Activated CD4-positive, alpha-beta T cell treated with anti-CD3 and anti-CD28 coated beads, Interleukin-10, Interleukin-2, amounts not matched to agents 100 ng/mL and 50 ng/mL, durations not matched to agents 16 hours and 8 hours (primary cell): Measurements from ENCODE around the gene VPS16.

ENCODE experiments used
- DNase-seq: peaks from one replicate; pipeline ENCODE4 v3.0.0-alpha.2; 2020

The VPS16 gene

DNA sequence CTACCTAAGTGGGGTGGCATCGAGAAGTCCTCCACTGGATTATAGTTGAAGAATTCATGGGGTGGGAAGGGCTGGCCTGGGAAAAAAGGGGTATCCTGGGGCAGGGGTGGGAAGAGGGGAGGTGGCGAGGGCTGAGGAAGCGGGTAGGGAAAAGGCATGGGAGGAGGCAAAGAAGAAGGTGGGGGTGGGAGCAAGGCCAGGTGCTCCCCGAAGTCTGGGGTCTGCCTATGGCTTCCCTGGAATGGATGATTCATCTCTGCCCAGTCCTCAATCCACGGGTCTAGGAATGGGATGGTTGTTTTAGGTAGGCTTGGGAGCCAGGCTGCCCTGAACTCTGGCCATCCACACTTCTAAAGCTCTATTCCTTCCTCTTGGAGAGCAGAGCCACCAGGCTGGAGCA lies 4.5 kb upstream of the VPS16 start:
- no peak for DNase-seq

DNA sequence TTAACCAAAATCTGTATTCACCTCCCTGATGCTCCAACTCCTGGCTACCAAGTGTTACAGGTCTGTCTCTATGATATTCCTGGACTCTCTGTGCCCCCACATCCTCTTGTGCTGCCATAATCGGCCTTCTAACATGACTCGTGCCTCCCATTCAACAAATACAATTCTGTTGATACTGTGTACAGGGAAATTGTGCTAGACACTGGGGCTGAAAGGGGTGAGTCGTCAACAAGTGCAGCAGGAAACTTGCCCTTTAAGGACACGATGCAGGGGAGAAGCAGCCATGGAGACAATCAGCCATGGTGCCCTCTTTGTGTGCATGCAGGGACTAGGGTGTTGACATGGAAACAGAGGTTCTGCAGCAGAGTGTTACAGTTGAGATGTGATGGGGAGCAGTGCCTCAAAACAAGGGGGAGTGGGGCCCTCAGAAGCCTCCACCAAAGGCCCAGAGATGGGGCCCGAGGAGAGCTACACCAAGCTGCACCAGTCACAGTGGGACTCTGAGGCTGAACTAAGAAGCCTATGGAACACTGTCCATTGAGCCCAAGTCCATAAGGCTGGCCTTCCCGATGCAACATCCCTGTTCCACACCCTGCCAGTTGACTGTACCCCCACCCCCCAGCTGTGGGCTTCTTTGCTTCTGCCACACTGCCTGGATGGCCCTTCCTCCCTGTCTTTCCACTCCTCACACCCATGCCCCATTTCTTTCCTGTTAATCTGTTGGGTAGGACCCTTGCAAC lies 3.2 kb upstream of the VPS16 start:
- no peak for DNase-seq

DNA sequence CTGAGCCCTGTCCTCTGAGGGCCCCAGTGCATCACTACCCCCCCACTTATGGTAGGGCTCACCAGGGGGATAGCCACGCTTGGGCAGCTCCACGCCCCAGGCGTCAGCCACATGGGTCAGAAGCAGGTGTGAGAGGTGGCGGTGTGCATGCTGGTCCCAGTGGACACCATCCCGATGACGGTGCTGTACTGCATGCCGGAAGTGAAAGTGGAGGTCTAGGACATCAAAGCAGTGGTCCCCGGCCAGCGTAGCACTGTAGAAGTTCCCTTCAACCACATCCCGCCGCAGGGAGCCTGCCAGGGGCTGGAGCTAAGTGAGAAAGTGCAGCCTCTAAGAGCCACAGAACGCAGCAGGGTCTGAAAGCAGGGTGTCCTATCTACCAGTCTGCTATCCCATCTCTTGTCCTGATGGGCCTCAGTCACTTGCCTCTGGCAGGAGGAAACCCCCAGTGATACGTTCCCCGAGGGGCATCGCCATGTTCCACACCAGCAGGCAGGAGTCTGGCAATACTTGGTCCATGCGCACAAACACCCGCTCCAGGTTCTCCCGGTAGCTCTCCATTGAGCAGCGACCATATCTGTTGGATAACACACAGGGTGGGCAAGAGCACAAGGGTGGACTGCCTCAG lies 2.3 kb upstream of the VPS16 start:
- DNase-seq, result no peak

DNA sequence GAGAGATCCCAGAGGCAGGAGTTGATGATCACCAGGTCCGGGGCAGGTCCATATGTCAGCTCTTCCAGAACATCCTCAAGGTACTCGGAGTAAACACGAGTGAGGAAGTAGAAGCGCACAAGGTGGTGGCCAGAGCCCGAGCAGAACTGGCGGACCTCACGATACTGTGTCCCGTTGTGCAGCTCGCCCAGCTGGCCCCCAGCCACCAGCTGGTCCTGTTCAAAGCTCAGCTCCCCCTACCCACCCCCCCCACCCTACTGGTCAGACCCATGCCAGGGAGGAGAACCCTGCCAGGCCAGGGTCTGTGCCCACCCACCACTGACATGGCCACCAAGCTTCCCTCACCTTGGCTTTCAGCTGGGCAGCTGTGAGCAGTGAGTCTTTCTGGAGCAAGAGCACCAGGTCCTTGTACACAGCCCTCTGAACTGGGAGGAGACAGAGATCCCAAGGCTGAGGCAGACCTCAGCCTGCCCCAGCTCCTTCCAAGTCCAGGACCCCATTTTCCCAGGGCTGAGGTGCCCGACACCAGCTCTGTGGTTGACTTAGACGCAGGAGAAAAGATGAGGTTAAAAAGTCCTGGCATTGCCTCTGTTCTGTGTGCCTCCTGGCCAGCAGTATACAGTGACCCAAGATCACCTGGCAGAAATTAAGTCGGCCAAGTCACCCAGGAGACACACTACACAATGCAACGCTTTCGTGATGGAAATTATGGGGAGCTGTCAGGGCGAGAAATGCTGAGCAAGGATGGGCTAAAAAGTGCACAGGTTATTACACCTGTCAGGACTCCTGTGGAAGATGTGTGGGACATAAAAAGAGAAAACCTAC lies 1.5 kb upstream of the VPS16 start:
- no peak for DNase-seq

DNA sequence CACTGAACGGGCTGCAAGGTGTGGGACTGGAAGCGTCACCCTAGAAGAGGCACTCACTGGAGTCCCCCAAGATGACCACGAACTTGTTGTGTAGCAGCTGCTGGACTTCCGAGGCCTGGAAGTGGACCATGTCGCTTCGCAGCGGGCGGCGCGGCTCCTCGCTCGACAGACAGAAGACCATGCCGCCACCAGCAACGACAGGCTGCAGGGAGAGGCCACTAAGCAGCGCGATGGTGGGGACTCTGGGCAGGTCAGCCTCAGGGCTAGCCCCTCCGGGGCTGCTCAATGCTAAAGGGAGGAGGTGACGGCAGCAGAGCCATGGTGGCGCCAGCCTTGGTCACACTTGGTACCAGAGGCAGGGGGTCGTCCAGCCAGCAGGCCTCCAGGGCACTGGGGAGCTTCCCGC lies 810 bp upstream of the VPS16 start:
- DNase-seq, result no peak

DNA sequence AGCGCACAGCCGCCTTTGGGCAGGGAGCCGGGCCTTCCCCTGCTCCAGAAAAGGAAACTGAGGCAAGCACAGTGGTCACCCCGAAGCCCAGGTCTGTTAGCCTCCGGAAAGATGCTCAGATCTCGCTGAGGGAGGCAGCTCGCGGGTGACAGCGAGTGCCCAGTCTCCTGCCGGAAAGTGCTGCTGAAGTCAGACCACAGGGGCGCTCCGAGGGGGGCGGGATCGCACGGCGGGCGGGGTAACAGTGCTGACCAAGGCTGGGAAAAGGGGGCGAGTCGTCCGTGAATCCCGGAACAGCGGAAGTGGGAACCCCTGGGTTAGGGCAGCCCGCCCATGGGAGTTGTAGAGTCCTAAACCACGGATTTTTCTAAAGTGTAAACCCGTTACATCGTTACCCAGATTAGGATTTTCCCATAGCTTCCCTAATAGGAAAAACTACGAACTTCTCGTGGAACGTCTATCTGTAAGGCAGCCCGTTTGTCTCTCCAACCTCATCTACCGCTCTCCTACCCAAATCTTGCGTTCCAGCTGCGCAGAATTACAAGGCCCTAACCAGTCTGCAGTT lies 504 bp downstream of the VPS16 start:
- peak; percentile 55 for DNase-seq

DNA sequence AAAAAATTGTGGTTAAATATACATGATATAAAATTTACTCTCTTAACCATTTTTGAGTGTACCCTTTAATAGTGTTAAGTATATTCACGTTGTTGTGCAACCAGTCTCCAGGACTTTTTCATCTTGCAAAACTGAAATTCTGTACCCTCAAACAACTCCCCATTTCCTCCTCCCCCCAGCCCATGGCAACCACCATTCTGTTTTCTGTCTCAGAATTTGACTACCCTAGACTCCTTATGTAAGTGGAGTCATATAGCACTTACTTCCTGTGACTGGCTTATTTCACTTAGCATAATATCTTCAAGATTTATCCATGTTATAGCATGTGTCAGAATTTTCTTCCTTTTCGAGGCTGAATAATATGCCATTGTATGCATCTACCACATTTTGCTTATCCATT lies 5.1 kb downstream of the VPS16 start:
- peak; percentile 43 for DNase-seq

DNA sequence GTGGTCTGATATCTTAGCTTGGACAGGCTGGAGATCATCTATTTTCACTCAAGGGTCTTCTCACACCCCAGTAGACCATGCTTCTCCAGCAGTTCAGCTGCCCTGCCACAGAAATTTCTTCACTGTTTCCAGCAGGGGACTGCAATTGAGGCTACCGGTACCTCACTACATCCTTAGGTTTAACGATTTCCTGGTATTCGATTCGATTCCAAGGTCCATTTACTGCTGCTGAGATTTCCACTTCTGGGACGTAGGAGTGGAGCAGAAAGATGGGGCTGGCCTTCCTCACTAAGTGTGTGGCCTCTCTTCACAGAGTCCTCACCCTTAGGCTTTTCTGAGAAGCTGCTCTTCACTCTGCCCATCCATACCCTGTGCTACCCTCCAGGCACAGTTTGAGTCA lies 6.2 kb downstream of the VPS16 start:
- no peak for DNase-seq

DNA sequence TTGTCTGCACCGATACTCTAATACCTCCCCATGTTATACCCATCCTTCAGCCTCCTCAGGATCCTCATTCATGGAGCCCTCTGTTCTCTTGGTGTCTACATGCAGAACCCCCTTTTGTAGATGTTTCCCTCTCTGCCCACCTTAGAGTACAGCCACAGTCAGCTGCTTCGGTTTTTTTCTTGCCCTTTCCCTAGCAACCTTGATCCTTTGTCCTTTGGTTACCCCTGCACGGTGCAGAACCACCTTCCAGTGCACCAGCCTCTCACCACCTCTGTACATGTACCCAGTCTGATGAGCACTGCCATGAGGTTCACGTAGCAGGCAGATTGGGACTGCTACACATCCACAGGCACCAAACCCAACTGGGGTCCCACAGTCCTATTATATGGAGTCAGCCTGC lies 7.3 kb downstream of the VPS16 start:
- DNase-seq, result no peak

DNA sequence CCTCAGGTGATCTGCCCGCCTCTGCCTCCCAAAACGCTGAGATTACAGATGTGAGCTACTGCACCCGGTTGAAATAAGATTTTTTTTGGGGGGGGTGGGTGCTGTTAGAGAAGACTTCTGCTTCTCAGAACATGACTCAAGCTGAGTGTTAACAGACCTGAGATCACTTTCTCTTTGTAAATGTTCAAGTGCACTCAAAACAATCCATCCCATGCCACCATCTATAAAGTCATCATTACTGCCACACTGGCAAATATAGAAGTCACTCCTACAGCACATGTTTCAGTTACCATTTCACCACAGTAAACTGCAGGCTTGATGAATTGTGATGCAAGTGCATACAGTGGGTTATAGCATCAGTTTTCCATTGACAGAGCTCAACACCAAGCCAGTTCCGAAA lies 9.0 kb downstream of the VPS16 start:
- peak; percentile 16 for DNase-seq

DNA sequence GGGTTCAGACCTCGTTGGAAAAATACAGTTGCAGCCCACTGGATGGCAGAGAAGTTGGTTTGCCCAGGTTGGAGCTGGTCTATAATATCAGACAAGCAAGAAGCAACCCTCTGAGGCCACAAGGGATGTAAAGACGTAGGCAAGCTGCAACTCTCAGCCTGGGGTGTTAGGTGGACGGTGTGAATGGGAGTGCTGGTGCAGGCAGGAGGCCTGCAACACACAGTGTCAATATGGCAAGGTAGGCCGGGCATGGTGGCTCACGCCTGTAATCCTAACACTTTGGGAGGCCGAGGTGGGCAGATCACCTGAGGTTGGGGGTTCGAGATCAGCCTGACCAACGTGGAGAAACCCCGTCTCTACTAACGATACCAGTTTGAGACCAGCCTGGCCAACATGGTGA lies 10.5 kb downstream of the VPS16 start:
- no peak for DNase-seq

DNA sequence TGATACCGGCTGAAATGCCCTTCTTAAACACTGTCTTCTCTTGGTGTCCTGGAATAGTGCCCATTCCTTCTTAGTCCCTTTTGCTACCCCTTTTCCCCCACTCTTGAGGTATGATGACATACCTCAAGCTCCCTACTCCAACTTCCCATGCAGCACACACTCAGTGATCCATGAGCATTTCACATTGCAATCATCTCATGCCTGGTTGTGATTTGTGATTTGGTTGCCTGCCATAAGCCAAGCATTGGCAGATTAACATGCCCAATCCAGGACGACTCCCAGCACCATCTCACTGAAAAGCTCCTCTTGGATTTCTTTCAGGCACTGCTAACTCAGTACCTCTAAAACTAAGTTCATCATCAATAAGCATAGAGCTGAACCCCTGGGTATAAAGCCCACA lies 18.0 kb downstream of the VPS16 start:
- no peak for DNase-seq

DNA sequence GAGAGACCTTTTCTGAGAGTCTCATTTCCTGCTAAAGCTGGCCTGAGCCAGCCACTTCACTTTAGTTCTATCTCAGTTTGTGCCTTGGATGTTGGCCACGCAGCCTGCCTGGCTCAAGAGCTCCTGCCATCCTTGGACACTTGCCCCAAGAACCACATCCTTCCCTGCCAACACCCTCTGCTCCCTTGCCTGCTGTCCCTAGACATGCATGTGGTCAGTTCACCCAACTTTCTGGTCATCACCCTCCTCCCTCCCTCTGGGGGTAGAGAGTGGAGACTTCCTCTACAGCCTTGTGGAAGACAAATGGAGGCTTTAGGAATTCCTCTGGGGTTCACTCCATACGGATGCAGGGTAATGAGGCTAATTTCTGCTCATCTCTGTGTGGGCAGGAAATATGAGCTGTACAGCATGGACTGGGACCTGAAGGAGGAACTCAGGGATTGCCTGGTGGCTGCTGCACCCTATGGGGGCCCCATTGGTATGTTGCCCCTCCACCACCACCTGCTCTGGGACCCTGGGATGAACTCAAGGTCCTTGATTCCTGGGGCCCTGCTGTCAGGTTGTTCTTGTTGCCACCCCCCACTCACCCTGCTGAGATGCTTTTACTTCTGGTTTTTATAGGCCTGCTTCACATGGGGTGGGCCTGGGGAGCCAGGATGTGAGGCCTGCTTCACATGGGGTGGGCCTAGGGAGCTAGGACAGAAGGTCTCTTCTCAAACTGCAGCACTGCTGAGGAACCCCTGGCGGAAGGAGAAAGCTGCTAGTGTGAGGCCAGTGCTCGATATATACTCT lies 19.0 kb downstream of the VPS16 start:
- DNase-seq, result no peak

DNA sequence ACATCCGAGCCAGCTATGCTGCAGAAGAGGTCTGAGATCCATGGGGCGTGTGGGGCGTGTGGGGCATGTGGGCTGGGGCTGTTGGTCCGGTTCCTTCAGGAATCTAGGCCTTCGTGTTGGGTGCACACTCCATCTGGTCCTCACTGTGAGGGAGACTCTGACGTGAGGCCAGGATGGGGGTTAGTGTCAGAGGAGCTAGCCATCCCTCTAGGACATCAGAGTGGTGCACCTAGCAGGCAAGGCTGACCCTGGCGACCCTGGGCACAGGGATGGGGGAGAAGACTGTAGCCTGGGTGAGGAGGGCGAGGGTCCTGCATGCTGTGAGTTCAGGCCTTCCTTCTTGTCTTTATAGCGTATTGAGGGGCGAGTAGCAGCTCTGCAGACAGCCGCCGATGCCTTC lies 24.1 kb downstream of the VPS16 start:
- DNase-seq, result no peak

DNA sequence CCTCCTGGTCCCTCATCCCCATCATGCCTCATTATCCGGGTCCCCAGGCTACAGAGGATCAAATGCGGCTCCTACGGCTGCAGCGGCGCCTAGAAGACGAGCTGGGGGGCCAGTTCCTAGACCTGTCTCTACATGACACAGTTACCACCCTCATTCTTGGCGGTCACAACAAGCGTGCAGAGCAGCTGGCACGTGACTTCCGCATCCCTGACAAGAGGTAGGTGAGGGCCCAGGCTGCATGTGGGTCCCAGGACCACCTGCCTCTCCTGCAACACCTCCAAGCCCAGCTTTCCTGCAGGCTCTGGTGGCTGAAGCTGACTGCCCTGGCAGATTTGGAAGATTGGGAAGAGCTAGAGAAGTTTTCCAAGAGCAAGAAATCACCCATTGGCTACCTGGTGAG lies 24.6 kb downstream of the VPS16 start:
- no peak for DNase-seq

DNA sequence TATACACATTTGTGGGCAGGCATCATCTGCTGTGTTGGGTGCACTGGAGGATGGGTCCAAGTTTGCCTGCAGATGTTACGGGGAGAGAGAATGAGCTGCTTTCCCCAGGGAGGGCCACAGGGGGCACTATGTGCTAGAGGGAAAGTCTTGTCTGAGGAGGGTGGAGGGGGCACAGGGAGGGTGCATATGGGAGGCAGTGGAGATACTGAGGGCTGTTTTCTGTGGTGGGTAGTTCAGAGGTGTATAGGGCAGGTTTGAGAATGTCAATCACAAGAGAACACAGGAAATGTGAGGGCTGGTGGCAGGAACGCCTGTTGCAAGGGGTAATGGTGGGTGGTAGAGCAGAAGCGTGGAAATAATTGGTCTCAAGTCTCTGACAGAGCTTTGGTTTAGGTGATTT lies 25.1 kb downstream of the VPS16 start:
- DNase-seq, result no peak

DNA sequence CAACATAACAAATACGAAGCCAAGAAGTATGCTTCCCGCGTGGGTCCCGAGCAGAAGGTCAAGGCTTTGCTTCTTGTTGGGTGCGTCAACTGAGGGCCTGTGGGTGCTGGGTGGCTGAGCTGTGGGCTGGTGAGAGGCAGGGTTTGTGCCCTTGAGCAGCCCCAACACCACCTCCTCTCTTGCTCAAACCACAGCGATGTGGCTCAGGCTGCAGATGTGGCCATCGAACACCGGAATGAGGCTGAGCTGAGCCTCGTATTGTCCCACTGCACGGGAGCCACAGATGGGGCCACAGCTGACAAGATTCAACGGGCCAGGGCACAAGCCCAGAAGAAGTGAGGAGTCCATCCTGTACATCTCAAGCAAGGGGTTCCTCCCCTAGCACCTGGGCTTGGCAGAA lies 25.7 kb downstream of the VPS16 start:
- DNase-seq, result no peak

DNA sequence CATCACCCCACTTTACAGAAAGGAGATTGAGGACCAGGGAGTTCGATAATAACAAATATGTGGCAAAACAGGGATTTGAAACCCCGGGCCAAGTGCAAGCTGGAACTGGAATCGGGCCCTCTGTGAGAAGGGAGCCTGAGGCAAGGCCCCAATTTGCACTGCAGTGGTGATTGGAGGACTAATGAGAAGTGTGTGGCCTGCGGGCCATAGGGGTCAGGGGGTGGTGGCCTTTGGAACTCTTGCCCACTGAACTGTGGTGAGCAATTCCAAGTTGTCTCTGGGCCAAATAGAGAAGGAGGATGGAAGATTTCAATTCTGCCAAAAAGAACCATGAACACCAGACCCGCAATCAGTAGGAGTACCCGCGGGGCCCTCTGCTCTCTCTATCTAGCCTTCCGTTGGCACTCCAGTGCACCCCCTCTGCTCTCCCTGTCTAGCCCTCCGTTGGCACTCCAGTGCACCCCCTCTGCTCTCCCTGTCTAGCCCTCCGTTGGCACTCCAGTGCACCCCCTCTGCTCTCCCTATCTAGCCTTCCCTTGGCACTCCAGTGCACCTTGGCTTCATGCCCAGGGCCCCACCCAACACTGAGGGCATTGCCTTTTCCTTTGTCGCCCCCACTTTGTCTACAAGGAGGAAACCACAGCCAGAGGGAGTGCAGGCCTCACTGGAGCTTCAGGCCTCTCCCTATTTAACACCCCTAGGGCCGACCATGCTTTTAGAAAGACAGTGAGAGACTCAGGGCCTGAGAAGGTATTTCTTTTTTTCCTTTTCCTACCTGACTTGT lies 26.7 kb downstream of the VPS16 start:
- no peak for DNase-seq

DNA sequence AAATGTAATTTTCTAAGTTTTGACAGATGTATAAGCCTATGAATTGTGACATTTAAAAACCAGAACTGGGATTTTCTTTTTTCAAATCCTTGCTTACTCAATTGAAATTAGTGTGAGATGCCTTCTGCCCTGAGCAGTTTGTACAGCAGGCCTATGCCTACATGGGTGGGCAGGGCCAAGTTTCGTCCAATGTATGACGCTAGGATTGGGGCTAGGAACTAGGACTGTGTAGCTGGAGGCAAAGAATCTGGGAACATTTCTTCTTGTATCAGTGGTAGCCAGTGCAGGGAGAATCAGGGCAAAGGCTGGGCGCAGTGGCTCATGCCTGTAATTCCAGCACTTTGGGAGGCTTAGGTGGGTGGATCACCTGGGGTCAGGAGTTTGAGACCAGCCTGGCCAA lies 28.8 kb downstream of the VPS16 start:
- DNase-seq, result no peak

DNA sequence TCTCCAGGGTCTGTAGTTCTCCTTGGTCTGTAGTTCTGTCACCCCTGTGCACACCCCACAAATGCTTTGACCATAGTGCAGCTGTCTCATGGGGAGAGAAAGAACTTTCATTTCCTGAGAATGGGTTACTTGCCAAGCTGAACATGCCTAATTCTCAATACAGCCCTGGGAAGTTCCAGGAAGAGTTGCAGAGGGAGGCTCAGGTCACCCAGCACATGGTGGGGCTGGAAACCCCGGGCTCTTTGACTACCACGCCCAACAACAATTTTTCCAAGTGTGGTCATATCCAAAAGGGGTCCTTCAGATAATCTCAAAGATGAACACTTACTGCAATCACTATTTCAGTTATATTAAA lies 30.5 kb downstream of the VPS16 start:
- DNase-seq, result peak; percentile 28

DNA sequence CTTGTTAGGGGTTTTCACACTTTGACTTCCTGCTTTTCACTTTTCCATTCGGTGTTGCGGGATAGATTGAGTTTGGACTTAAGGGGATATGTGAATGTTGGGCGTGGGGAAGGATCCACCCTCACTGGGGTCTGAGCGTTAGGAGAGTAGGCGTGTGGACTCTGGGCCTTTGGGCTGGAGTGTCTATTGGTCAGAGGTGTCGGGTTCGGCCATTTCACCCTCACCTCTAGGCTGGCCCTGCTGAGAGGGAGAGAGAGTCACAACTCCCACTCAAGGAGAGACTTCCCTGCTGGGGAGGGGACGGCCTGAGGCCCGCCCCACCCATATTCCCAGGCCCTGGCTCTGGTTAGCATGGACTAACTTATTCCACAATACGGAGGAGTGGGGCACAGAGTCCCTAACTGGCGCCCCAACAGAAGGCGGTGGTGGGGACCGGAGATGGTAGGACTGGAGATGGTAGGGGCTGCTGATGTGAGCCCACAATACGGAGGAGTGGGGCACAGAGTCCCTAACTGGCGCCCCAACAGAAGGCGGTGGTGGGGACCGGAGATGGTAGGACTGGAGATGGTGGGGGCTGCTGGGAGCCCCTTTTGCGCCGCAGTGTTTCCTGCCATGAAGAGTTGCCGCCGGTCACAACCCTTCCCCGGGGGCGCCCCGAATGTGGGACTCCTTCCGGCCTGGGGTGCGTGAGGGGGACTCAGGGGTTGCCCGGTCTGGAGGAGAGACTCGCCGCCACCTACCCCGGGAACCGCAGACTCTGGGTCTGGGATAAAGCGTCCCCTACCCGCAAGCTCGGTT lies 31.3 kb downstream of the VPS16 start:
- DNase-seq, result peak; percentile 43
